Ovary (tissue), 3 donors: Measurements from ENCODE around the gene PKN2.

ENCODE experiments used
- EP300 ChIP-seq: sonication (generic); formaldehyde crosslinking; IDR thresholded peaks from one replicate; pipeline ENCODE4 v1.6.1; 2017; ENCODE audit warnings: antibody characterized with exemption
- POLR2A ChIP-seq: fragments of 450-650 bp; IDR thresholded peaks from one replicate; pipeline ENCODE4 v1.6.1; 2017; ENCODE audit warnings: antibody characterized with exemption, mild to moderate bottlenecking, moderate library complexity
- TF ChIP-seq, protein P1 (sequence below), 3 donors: fragments of 450-650 bp in 2 of 3; fragments of 200-600 bp in 1 of 3; IDR thresholded peaks; one replicate each; pipeline versions ENCODE4 v1.5.1 to v1.8.0; 2016 to 2022; ENCODE audit warnings: antibody characterized with exemption in 3 of 3, mild to moderate bottlenecking in 1 of 3
- donor health status: DM: no; HTN: no; CAD: no.

DNA sequence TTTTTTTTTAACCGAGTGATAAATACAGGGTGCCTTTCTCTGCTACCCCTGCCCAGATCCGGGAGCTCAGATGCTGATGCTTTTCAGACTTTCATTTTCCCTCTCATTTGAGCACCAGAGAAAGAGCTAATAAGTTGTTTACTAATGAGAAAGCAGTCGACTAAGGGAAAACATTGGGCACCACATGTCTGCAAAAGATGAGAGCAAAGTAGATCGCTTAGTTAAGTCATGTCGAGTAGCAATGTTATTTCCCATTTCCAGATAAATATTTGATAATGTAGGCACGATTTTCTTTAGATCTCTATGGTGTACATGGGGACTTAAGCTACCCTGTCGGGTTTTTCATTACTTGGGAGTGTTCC, 1.2 kb downstream of the PKN2 start:
- TF ChIP-seq, protein P1, sequence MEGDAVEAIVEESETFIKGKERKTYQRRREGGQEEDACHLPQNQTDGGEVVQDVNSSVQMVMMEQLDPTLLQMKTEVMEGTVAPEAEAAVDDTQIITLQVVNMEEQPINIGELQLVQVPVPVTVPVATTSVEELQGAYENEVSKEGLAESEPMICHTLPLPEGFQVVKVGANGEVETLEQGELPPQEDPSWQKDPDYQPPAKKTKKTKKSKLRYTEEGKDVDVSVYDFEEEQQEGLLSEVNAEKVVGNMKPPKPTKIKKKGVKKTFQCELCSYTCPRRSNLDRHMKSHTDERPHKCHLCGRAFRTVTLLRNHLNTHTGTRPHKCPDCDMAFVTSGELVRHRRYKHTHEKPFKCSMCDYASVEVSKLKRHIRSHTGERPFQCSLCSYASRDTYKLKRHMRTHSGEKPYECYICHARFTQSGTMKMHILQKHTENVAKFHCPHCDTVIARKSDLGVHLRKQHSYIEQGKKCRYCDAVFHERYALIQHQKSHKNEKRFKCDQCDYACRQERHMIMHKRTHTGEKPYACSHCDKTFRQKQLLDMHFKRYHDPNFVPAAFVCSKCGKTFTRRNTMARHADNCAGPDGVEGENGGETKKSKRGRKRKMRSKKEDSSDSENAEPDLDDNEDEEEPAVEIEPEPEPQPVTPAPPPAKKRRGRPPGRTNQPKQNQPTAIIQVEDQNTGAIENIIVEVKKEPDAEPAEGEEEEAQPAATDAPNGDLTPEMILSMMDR (IDR thresholded peaks at IDR 0.05), result no peak
- TF ChIP-seq POLR2A (no peak), EP300 (no peak)
